ENCODE data around the gene CNRIP1. TPM values are rescaled to one million over a fixed set of nuclear protein-coding genes. Genes with fewer than 3 reads are reported as not detected.

The CNRIP1 gene
- total and polyA plus RNA-seq, 8 donors: 16.9 to 50.8 (median 46.0) TPM

- Histone ChIP-seq H3K36me3 (no peaks in the 10 kb centered on the region), H3K4me3 (no peak overlapping the region), H3K4me1 (peaks cover 0 to 9% of the 10 kb centered on the region in 2 donors), H3K27ac (no peak overlapping the region), H3K27me3 (no peaks in the 10 kb centered on the region), H3K9me3 (no peaks in the 10 kb centered on the region)
- intact Hi-C loops (cut with DNase I): no loop called here
- no peak for TF ChIP-seq CTCF (IDR thresholded peaks at IDR 0.05)
- DNase-seq (no peak), ATAC-seq (no peak)
These were observed 24.8 kb downstream of the CNRIP1 start for GRCh38 chr2:68294913-68295312.

GRCh38 chr2:68294187-68294586 is 25.6 kb downstream of the CNRIP1 start:
- Histone ChIP-seq H3K27me3 (no peaks in the 10 kb centered on the region), H3K36me3 (no peaks in the 10 kb centered on the region), H3K9me3 (no peaks in the 10 kb centered on the region), H3K4me1 (peaks cover 0 to 9% of the 10 kb centered on the region in 2 donors), H3K27ac (no peak overlapping the region), H3K4me3 (no peak overlapping the region)
- TF ChIP-seq CTCF (IDR thresholded peaks at IDR 0.05): no peak
- ATAC-seq (no peak), DNase-seq (no peak)
- intact Hi-C loops (cut with DNase I): no loop called here

- intact Hi-C loops (cut with DNase I): no loop called here
- ATAC-seq: no peak
- Histone ChIP-seq H3K9me3 (no peaks in the 10 kb centered on the region), H3K36me3 (no peaks in the 10 kb centered on the region), H3K4me3 (no peak overlapping the region), H3K27ac (no peak overlapping the region), H3K4me1 (peaks cover 0 to 9% of the 10 kb centered on the region in 2 donors), H3K27me3 (no peaks in the 10 kb centered on the region)
- DNase-seq: no peak
- no peak for TF ChIP-seq CTCF (IDR thresholded peaks at IDR 0.05)
These were observed 26.0 kb downstream of the CNRIP1 start for GRCh38 chr2:68293755-68294154.

- no peak for TF ChIP-seq CTCF (IDR thresholded peaks at IDR 0.05)
- intact Hi-C loops (cut with DNase I): no loop called here
- no peak for DNase-seq
- Histone ChIP-seq H3K36me3 (no peaks in the 10 kb centered on the region), H3K9me3 (no peaks in the 10 kb centered on the region), H3K27me3 (no peaks in the 10 kb centered on the region), H3K4me3 (no peak overlapping the region), H3K27ac (no peak overlapping the region), H3K4me1 (peaks cover 0 to 15% of the 10 kb centered on the region in 2 donors)
- no peak for ATAC-seq
These were observed 26.7 kb downstream of the CNRIP1 start for GRCh38 chr2:68293024-68293423.

GRCh38 chr2:68292108-68292710 is 27.5 kb downstream of the CNRIP1 start:
- ATAC-seq (peak; percentile 71), DNase-seq (peak in 1 of 4 donors; percentile 28)
- Histone ChIP-seq H3K36me3 (no peaks in the 10 kb centered on the region), H3K4me3 (no peak overlapping the region), H3K27ac (no peak overlapping the region), H3K9me3 (no peaks in the 10 kb centered on the region), H3K27me3 (no peaks in the 10 kb centered on the region), H3K4me1 (peaks cover 0 to 23% of the 10 kb centered on the region in 2 donors)
- intact Hi-C loops (cut with DNase I): no loop called here
- TF ChIP-seq CTCF (IDR thresholded peaks at IDR 0.05): peak; percentile 59 to 66
